ENCODE measurements around the gene PARP1.

- no peak for TF ChIP-seq CTCF (IDR thresholded peaks at IDR 0.05)
- no peak for TF ChIP-seq EZH2 (IDR thresholded peaks at IDR 0.05; ENCODE audit: borderline replicate concordance, insufficient read depth, low read depth, low read length, poor library complexity, severe bottlenecking)
These were observed 38.8 kb downstream of the PARP1 start for GRCh38 chr1:226369110-226369509.
